Measurements from ENCODE around the gene RIMS4. TPM values are rescaled to one million over a fixed set of nuclear protein-coding genes. Genes with fewer than 3 reads are reported as not detected.

The RIMS4 gene
- polyA plus RNA-seq, 10 donors: 5.7 to 9.7 (median 7.1) TPM

DNA sequence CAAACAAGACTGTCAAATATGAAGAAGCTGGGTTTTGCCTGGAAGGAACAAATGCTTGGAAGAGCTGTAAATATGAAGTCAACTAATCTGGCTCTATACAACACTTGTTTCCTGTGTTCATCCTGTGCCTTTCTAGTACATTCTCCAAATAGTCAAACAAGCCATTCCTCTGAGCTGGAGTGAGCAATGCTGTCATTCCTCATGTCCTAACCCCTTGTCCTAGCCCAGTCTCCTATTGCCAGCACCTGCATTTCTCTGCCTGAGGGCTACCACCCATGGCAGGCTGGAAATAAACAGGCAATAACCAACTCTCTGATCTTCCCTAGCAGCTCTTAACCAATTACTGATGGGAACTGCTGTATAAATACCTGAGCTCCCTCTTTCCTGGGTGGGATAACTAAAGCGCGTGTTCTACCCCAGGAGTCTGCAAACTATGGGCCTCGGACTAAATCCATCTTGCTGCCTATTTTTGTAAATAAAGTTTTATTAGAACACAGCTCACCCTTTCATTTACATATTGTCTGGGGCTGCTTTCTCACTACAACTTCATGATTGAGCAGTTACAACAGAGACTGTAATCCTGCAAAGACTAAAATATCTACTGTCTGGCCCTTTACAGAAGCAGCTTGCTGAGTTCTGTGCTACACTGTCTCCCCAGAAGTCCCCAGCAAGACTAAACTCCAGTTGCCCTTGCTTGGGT lies 13.4 kb downstream of the RIMS4 start:
- no peak for DNase-seq

DNA sequence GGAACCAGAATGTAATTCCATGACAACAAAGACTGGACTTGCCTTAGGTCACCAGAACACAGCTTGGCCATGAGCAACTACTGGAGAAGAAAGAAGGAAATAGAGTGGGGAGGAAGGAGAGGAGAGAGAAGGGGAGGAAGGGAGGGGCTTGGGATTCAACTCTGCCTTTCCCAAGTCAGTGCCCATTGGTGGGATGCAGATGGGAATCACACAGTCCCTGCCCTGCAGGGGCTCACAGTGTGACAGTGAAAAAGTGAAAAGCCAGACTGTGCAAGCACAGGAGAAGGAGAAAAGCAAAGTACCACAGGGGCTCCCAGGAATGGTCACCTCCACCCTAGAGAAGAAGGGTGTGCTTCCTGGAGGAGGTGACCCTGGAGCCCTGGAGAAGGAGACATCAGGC lies 14.0 kb downstream of the RIMS4 start:
- no peak for DNase-seq

DNA sequence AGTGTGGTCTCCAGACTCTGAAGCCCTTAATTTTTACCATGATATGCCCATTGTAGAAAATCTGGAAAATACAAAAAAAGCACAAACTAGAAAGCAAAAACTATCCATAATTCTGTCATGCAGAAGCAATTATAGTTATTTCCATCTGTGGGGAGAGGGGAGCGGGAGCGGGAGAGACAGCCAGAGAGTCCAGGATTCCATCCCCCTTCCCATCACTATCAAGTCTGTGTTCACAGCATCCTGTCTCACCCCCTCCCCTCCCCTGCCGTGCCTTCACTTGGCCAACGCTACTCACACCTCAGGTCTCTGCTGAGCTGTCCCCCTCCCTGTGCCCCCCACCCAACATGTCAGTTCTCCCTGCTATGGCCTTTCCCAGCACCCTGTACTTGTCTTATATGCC lies 14.5 kb downstream of the RIMS4 start:
- no peak for DNase-seq

DNA sequence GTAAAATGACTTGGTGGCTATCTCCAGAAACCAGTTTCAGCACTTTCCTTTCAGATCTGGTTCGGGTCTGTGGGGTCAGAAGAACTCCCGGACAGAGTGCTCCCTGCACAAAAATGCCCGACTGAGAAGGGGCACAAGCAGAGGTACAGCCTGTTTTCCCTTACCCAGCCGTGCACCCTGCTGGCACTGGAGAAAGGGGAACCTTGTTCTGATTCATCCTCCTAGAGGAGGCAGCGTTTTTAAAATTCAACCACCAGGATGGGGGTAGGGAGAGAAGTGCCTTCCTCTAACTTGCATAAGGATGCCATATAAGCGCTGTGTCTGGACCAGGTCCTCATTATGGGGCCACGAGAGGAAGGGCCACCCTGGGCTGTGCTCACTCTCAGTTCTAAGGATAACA lies 17.6 kb downstream of the RIMS4 start:
- DNase-seq: no peak

DNA sequence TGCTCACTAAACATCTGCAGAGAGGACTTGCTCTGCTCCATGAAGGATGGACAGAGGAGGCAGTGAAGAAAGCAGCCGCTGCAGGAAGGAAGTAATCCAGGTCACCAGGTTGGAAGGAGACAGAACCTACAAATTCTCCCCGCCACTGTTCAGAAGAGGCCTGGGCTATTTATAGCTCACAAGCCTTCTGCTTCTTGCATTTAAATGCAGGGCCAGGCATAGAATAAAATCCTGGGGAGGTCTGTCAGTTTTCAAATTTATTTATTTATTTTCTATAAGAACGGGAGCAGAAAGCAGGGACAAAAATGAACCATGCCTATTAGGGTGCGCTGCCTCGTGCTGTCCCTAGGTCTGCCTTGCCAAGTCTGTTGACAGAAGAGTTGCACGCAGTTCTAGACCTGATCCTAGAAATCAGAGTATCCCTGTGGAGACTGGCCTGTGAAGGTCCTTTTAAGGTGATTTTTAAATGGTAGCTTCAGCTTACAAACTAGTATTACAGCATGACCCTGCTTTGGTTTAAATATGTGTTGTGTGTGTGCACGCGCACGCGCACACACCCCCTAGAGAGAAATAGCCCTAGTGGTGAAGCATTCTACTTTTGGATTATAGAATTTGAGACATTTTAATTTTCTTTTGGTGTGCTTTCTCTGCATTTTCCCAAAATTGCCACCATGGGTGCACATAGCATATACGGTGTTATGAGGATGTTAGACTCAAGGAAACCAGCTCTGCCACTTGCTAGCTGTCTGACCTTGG lies 19.5 kb downstream of the RIMS4 start:
- no peak for DNase-seq

DNA sequence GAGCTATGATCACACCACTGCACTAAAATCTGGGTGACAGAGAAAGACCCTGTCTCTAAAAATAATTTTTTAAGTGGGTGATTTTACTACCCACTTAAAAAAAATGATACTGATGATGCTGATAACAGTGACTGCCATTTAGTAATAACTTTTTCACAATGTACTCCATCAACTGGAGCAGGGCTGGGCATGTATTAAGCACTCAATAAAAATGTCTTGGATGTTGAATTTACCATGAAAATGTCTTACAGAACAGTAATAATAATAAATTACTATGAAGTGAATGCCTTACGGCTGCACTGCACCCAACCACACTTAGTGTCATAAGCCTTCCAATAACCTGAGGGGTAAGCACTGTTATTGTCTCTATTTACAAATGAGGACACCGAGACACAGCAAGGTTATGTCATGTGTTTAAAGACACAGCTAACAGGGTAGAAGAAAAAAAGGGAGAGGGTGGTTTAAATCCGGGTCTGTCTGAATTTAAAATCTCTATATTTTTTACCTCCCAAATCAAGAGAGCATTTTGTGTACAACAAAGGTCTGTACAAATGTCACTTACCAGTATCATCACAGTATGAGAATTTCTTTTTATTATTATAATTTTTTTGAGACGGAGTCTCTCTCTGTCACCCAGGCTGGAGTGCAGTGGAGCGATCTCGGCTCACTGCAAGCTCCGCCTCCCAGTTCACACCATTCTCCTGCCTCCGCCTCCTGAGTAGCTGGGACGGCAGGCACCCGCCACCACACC lies 21.5 kb downstream of the RIMS4 start:
- DNase-seq: no peak

DNA sequence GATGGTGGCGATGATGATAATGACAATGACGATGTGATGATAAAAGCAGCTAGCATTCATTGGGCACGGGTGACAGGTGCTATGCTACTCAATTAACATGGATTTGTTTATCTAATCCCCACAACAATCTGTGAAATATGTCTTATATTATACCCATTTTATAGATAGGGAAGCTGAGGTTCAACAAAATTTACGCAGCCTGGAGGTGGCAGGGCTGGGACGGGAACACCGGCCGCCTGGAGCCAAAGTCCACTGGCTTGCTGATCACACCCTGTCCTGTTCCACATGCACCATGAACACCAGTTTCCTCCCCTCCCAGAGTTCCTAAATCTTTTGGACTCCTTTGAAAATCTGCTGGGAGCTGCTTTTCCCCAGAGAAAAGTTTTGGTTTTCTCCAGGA lies 23.0 kb downstream of the RIMS4 start:
- no peak for DNase-seq

DNA sequence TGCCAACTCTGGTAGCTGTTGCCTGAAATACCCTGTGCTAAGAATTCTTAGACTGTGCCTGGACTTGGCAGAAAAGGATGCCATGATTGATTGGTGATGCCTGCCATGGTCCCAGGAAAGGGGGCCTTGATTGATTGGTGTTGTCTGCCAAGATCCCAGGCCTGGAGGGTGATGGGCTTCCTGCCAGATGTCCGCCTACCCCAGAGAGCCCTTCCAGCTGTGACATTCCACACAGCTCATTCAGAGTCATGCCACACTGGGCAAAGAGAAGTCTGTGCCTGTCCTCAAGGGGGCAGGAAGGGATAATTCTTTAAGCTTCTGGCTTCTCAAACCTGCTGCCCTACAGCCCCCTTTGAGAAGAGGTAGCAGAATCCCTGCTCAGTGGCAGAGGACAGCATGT lies 24.6 kb downstream of the RIMS4 start:
- no peak for DNase-seq

DNA sequence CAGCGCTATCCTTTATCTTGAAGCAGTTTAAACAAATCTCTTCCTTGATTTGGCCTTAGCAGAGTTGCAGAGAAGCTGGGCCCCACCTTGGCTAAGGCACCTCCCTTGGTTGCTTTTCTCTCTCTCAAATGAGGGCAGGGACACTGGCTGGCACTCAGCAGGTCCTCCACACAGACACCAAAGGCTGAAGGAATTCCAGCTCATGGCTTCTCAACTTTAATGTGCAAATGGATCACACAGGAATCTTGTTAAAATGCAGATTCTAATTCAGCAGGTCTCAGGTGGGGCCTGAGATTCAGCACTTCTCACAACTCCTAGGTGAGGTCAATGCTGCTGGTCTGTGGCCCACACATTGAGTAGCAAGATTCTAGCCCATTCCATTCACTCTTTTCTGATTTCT lies 25.7 kb downstream of the RIMS4 start:
- no peak for DNase-seq

DNA sequence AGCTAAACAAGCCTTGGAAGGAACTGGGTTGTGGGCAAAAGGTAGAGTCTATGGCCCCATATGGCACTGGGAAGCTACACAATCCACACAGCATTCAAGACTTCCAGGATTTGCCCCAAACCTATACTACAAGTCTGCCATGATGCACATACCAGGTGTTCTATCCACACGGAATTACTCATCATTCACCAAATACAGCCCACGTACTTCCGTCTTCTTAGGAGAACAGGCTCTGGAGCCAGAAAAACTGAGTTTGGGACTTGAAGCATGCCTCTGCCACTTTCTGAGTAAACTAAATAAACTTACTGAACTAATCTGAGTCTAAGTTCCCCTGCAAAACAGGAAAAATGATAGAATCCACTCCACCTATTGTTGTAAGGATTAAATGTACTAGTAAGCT lies 28.6 kb downstream of the RIMS4 start:
- DNase-seq: no peak

DNA sequence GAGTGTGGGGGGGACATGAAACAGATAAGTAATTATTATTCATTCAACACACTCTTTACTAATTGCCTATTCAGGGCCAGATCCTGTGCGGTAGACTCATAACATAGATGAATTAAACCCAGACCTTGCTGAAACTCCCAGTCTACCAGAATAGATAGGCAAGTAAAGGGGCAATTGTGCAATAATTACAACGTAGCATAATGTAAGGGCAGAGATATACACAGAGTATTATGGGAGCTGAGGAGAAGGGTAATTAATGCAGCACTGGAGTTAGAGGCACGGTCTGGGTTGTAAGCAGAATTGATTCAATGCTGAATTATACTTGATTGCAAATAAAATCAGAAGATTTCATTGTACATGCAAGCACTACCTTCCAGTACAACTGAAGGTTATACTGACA lies 29.2 kb downstream of the RIMS4 start:
- DNase-seq: no peak

DNA sequence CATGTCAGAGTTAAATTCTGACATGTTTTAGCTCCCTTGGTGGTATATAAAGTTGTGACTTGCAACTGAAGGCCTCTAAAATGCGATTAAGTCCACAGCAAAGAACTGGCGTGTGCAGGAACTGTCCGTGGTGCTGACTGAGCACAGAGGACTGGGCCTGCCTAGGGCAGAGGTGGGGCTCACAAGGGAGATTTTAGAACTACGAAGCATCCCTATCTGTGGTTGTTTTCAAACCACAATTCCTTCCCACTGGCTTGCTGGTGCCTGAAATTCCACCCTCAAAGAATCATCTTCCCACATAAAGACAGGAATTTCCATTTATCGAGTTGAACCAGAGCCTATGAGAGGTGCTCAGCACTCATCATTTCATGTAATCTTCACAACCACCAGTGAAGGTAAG lies 30.1 kb downstream of the RIMS4 start:
- peak; percentile 30 to 81 (median 76) for DNase-seq

DNA sequence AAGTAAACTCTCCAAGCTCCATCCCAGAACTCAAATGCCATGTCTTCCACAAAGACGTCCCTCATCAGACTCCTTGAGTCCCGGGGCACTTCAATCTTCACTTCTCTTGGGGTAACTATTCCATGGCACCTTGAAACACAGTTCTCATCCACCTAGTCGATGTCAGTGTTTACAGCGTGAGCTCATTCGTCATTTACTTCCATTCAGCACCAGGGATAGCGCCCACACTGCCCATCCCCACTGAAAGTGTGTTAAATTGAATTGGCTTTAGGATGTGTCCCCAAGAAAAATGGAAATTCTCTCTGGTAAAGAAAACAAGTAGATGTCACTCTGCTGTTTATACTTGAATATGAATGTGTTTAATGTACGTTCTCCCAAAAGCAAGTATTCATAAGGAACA lies 33.4 kb downstream of the RIMS4 start:
- peak; percentile 5 to 43 (median 23) for DNase-seq

DNA sequence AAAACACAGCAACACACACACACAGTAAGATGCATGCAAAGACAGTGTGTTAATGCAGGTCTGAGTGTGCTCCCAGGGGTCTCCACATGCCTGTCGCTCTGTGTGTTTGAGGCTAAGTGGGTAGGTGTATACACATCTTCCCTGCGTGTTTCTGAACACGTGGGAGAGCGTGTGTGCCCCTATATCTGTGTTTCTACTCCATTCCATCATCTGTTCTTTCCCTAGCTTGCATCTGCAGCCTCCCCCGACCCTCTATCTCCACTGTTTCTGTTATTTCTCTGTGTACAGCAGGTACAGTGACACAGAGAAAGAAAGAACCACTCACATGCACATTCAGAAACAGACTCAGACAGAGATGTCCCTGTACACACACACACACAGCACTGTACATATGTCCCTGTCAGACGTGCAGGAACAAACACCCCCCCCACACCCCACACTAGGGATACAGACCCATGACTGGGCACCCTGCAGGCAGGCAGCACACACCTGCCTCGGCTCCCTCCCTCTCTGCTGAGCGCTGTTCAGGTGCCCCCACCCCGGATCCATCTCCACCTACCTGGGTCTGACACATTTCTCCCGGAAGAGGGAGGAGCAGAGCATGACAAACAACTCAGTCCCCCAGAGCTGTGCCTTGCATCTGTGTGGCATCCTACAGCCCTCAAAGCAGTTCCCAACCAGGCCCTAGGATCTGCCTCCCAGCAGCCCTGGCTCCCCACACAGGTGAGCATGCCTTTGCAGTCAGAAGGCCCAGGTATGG lies 37.1 kb downstream of the RIMS4 start:
- DNase-seq: no peak

DNA sequence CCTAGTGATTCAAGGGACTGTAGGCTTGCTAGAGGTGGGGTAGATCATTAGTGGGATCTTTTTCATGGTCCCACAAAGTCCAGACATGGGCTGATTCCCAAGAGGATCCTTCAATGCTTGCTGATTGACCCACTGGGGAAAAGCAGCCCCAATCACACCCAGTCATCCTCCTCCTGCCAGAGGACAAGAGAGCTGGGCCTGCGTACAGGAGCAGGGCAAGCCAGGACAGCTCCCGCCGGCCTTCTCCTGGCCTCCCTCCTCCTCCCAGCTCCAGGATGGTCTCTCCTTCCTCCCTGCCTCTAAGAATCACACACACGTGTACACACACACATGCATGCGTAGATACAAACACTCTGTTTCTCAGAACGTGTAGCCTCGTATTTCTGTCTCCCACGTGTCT lies 37.7 kb downstream of the RIMS4 start:
- no peak for DNase-seq

DNA sequence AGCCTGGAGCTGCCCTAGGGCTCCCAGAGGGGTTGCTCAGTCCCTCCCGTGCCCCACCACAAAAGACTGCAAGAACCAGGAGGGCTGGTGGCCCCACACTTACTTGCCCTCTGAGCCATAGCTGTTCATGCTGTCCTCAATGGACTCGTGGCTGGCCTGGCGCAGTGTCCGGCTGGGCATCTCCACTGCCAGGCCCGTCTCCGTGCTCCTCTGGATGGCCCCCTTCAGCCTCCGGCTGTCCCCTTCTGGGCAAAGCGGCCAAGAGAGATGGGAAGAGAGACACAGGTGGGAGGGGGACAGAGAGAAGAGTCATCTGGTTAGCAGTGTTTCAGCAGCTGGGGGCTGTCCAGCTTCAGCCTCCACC lies 39.2 kb downstream of the RIMS4 start:
- DNase-seq: no peak

DNA sequence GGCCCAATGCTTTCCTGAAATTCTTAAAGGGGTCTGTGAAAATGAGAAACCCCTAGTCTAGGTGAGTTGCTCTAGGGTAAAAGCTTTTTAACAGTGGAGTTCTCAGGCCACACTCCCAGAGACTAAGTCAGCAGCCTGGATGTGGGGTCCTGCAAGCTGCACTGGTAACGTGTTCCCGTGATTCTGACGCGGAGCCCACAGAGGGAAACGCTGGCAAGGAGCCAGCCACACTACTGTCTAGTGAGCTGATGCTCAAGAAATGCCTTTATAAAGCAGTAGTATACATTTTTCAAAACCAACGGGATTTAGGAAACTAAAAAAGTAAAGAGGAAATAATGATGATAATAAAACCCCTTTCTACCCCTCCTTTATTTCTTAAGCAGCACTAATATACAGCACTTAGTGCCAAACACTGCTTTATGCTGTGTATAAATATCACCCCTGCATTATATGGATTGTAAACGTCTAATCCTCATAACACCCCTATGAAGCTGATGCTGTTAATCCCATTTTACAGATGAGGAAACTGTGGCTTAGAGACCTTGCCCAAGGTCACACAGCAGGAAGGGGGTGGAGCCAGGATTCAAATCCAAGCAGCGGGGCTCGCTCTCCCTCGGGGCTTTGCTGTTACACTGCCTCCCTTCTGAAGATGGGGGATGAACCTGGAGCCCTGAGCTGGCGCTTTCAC lies 39.7 kb downstream of the RIMS4 start:
- DNase-seq: no peak

DNA sequence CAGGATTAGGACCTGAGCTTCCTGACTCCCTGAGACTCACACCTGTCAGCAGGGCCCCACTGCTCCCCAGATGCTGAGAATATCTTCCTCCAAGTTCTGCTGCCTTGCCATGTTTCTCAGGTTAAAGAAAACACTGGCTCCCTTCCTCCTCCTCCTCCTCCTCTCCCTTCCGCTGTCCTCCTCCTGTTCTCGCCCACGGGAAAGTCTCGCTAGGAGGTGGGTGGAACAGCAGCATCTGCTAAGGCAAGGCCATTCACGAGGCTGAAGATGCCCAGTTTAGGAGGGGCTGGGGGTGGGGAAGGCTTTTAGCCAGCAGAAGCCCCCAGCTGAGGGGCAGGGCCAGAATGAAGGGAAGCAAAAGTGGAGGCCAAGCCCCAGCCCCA lies 40.9 kb downstream of the RIMS4 start:
- DNase-seq: no peak

DNA sequence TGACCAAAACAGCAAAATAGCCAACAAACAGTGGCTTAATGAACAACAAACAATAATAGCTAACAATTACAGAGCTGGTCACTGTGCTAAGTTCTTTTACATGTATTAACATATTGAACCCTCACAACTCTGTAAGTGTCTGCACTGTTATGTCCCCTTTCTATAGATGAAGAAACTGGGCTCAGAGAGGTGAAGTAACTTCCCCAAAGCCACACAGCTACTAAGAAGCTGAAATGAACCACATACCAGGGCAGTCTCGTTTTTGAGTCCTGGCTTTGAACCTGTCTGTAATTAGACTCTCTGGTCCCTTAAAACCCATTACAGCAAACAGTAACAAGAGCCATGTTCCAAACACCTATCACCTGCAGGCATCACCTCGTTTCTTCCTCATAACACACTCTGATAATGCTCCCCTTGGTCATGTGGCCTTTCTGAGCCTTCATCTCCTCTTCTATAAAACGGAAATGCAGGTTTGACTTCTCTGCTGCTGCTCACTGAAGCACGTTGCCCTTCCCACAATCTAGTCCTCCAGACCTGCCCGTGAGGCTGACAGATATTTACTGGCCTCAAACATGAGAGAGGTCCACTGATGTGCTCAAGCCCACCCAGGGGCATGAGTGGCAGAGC lies 41.4 kb downstream of the RIMS4 start:
- no peak for DNase-seq

DNA sequence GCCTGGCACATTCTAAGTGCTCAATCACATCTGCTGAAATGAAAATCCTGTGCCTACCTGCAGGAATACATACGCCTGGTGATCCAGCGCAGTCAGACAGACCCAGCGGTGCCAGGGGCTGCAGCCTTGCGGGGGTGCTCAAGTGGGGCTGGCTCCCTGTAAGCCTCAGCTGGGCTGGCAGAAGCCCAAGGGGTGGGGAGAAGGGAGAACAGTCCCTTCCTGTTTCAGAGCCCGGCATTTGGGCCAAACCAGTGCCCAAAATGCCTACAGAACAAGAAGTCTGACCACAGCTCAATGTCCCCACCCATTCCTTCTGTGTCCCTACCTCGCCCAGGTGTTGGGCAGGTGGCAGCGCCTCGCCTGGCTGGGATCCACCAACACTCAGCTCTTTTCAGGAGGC lies 42.1 kb downstream of the RIMS4 start:
- no peak for DNase-seq

DNA sequence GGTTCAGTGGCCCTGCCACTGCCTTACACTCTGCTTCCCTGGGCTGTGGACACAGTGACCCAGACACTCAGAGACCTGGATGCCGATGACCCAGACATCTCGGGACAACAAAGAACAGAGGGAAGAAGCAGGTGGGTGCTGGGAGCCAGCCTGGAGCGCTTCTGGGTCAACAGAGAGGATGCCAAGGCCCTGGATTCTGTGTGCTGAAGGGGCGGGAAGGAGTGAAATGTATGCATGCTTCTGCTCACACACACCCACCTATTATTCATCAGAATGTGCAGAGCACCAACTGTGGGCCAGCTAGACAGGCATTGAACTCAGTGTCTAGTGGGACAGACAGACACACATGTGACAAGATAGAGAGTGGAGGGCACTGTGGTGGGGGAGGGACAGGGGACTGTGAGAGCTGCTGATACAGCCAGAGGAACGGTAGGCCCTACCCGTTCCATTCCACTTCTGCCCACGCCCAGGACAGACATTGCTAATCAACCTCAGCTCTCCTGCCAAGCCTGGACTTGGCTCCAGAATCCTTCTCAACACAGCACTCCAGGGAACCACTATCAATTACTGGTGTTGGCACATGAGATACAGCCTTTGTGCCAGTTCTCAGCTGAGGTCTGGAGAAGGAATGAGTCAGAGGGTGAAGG lies 44.5 kb downstream of the RIMS4 start:
- DNase-seq: no peak

Measured in muscle of back (tissue), 11 donors.